Suppressor macrophage (primary cell): Measurements from ENCODE around the gene DDN.
A peak's percentile ranks its signal among the peaks of the same experiment; 100 is the strongest.

Experiments
- DNase-seq, 4 experiments: peaks; one replicate each; pipeline ENCODE4 v3.0.0-alpha.2; 2020 to 2022

DDN gene

GRCh38 chr12:48981757-48982157 is 17.4 kb downstream of the DDN start:
- DNase-seq, result no peak

GRCh38 chr12:48980953-48981756 is 18.0 kb downstream of the DDN start:
- DNase-seq, result peak; percentile 64 to 80 (median 72)

GRCh38 chr12:48980389-48980952 is 18.7 kb downstream of the DDN start:
- peak in 1 of 4 experiments; percentile 48 for DNase-seq

GRCh38 chr12:48979602-48980388 is 19.4 kb downstream of the DDN start:
- DNase-seq, result peak in 1 of 4 experiments; percentile 35

- DNase-seq, result peak in 1 of 4 experiments; percentile 54
Measured at GRCh38 chr12:48978741-48979601, 20.2 kb downstream of the DDN start.

GRCh38 chr12:48978291-48978740 is 20.9 kb downstream of the DDN start, which contains the start of gene WNT1:
TSS of gene WNT1 (plus strand) at chr12:48978322. CDS start at chr12:48978651, 329 bp downstream.
- DNase-seq, result no peak

- DNase-seq, result peak; percentile 80 to 90 (median 84)
Measured at GRCh38 chr12:48977290-48978281, 21.6 kb downstream of the DDN start.

GRCh38 chr12:48973941-48974673 is 25.1 kb downstream of the DDN start:
- peak; percentile 52 to 71 (median 60) for DNase-seq

GRCh38 chr12:48973531-48973930 is 25.6 kb downstream of the DDN start:
- peak; percentile 62 to 80 (median 75) for DNase-seq

- DNase-seq, result no peak
Measured at GRCh38 chr12:48972952-48973483, 26.2 kb downstream of the DDN start.

- peak in 2 of 4 experiments; percentile 37 to 46 for DNase-seq
Measured at GRCh38 chr12:48972213-48972951, 26.8 kb downstream of the DDN start.

GRCh38 chr12:48970702-48971334 is 28.4 kb downstream of the DDN start:
- DNase-seq, result no peak

GRCh38 chr12:48969833-48970701 is 29.1 kb downstream of the DDN start:
- peak in 1 of 4 experiments; percentile 49 for DNase-seq

GRCh38 chr12:48969160-48969771 is 29.9 kb downstream of the DDN start:
- DNase-seq, result no peak

GRCh38 chr12:48968467-48968866 is 30.7 kb downstream of the DDN start:
- no peak for DNase-seq

GRCh38 chr12:48967991-48968390 is 31.2 kb downstream of the DDN start:
- no peak for DNase-seq
